Trophoblast cell (in vitro differentiated cells and primary cell): Measurements from ENCODE around the gene ARL8A.
"Not testable (repeated sequence)": the region's sequence is repeated elsewhere in the genome, so short reads cannot be mapped to it uniquely, and the experiment has no call there.

Experiments used
- DNase-seq, 2 donors: peaks; one replicate each; pipeline ENCODE4 v3.0.0-alpha.2; 2016
- H2AFZ ChIP-seq: 2 replicates; pipeline ENCODE4 v1.6.1; 2013; ENCODE audit warnings: low read length, moderate library complexity, mild to moderate bottlenecking; ENCODE audit not compliant: insufficient read depth, poor library complexity
- H2AK5ac ChIP-seq: 2 replicates; pipeline ENCODE4 v1.6.1; 2013; ENCODE audit warnings: mild to moderate bottlenecking, low read length
- H2BK120ac ChIP-seq: 2 replicates; pipeline ENCODE4 v1.6.1; 2013; ENCODE audit warnings: low read length, mild to moderate bottlenecking, moderate library complexity; ENCODE audit not compliant: insufficient read depth, poor library complexity
- H2BK12ac ChIP-seq: 2 replicates; pipeline ENCODE4 v1.6.1; 2013; ENCODE audit warnings: mild to moderate bottlenecking, low read length, moderate library complexity
- H2BK5ac ChIP-seq: 2 replicates; pipeline ENCODE4 v1.6.1; 2013; ENCODE audit warnings: low read length, low read depth, moderate library complexity, mild to moderate bottlenecking; ENCODE audit not compliant: poor library complexity
- H3K14ac ChIP-seq: 2 replicates; pipeline ENCODE4 v1.6.1; 2013; ENCODE audit warnings: mild to moderate bottlenecking, low read length
- H3K18ac ChIP-seq: 2 replicates; pipeline ENCODE4 v1.6.1; 2013; ENCODE audit warnings: mild to moderate bottlenecking, low read length
- H3K23ac ChIP-seq: 2 replicates; pipeline ENCODE4 v1.6.1; 2013; ENCODE audit warnings: low read length
- H3K27ac ChIP-seq: 2 replicates; pipeline ENCODE4 v1.5.1; 2013; ENCODE audit warnings: low read depth, mild to moderate bottlenecking, inconsistent platforms, low read length, moderate library complexity
- H3K27me3 ChIP-seq: 2 replicates; pipeline ENCODE4 v1.6.1; 2013; ENCODE audit warnings: inconsistent platforms, mild to moderate bottlenecking, low read length, moderate library complexity; ENCODE audit not compliant: insufficient read depth
- H3K36me3 ChIP-seq, 2 experiments: 1 replicate in 1 of 2; 2 replicates in 1 of 2; pipeline ENCODE4 v1.6.1; 2013; ENCODE audit warnings: low read length in 2 of 2, mild to moderate bottlenecking in 2 of 2, moderate library complexity in 1 of 2; ENCODE audit not compliant: insufficient read depth in 2 of 2, control insufficient read depth in 1 of 2
- H3K4ac ChIP-seq: 2 replicates; pipeline ENCODE4 v1.6.1; 2013; ENCODE audit warnings: low read depth, mild to moderate bottlenecking, low read length, moderate library complexity
- H3K4me1 ChIP-seq, 2 experiments: 1 replicate in 1 of 2; 2 replicates in 1 of 2; pipeline ENCODE4 v1.6.1; 2013; ENCODE audit warnings: low read length in 2 of 2, mild to moderate bottlenecking in 2 of 2, moderate library complexity in 1 of 2; ENCODE audit not compliant: insufficient read depth in 2 of 2, control insufficient read depth in 1 of 2
- H3K4me2 ChIP-seq: 2 replicates; pipeline ENCODE4 v1.6.1; 2013; ENCODE audit warnings: inconsistent platforms, mild to moderate bottlenecking, low read length, moderate library complexity
- H3K4me3 ChIP-seq: 2 replicates; pipeline ENCODE4 v1.5.1; 2013; ENCODE audit warnings: mild to moderate bottlenecking, low read depth, low read length, inconsistent platforms
- H3K79me1 ChIP-seq: one replicate; pipeline ENCODE4 v1.6.1; 2013; ENCODE audit warnings: low read length
- H3K79me2 ChIP-seq: 2 replicates; pipeline ENCODE4 v1.6.1; 2013; ENCODE audit warnings: low read length, mild to moderate bottlenecking; ENCODE audit not compliant: control insufficient read depth, insufficient read depth, poor library complexity
- H3K9ac ChIP-seq: 2 replicates; pipeline ENCODE4 v1.6.1; 2013; ENCODE audit warnings: mild to moderate bottlenecking, low read length
- H3K9me3 ChIP-seq: 2 replicates; pipeline ENCODE4 v1.6.1; 2013; ENCODE audit warnings: low read depth, mild to moderate bottlenecking, control low read depth, inconsistent platforms, low read length; ENCODE audit not compliant: insufficient read depth
- H4K12ac ChIP-seq: 2 replicates; pipeline ENCODE4 v1.6.1; 2013; ENCODE audit warnings: low read depth, mild to moderate bottlenecking, low read length, moderate library complexity
- H4K8ac ChIP-seq: 2 replicates; pipeline ENCODE4 v1.6.1; 2013; ENCODE audit warnings: low read depth, mild to moderate bottlenecking, low read length, moderate library complexity
- H4K91ac ChIP-seq: one replicate; pipeline ENCODE4 v1.6.1; 2013; ENCODE audit warnings: low read depth, mild to moderate bottlenecking, low read length, moderate library complexity
- WGBS: extraction: QIAGEN DNeasy Blood & Tissue Kit; methylation state at CpG from one replicate; pipeline ENCODE4 v1.1.7; 2013; ENCODE audit warnings: missing lambda C conversion rate; ENCODE audit not compliant: insufficient read length, insufficient coverage; ENCODE audit errors: extremely low coverage; 5-methylcytosine and 5-hydroxymethylcytosine counted together

ARL8A gene

GRCh38 chr1:202168861-202169260, 24.3 kb upstream of the ARL8A start:
- no peaks in the 10 kb centered on the region for H3K27me3 ChIP-seq
- no peak overlapping the region for H3K4me2 ChIP-seq
- H4K8ac ChIP-seq = no peak overlapping the region
- no peaks in the 10 kb centered on the region for H3K9me3 ChIP-seq
- H2BK120ac ChIP-seq = no peak overlapping the region
- no CpG with 5 or more reads among the region's 7 CpGs for WGBS
- H2BK5ac ChIP-seq = no peak overlapping the region
- no peak overlapping the region for H3K18ac ChIP-seq
- no peak overlapping the region for H3K14ac ChIP-seq
- no peak overlapping the region for H2AK5ac ChIP-seq
- H3K4me1 ChIP-seq = peaks cover 2 to 7% of the 10 kb centered on the region in 2 experiments
- no peak overlapping the region for H2AFZ ChIP-seq
- no peak overlapping the region for H3K9ac ChIP-seq
- H3K4me3 ChIP-seq = no peak overlapping the region
- no peak overlapping the region for H4K91ac ChIP-seq
- H3K27ac ChIP-seq = no peak overlapping the region
- no peak overlapping the region for H2BK12ac ChIP-seq
- no peak for DNase-seq
- no peak overlapping the region for H4K12ac ChIP-seq
- H3K79me2 ChIP-seq = no peaks in the 10 kb centered on the region
- no peaks in the 10 kb centered on the region for H3K36me3 ChIP-seq
- H3K4ac ChIP-seq = no peak overlapping the region
- H3K23ac ChIP-seq = no peak overlapping the region
- H3K79me1 ChIP-seq = no peaks in the 10 kb centered on the region

- no CpG with 5 or more reads among the region's 18 CpGs for WGBS
- H2BK5ac ChIP-seq = no peak overlapping the region
Measured at GRCh38 chr1:202167708-202168415, 23.3 kb upstream of the ARL8A start.

DNA sequence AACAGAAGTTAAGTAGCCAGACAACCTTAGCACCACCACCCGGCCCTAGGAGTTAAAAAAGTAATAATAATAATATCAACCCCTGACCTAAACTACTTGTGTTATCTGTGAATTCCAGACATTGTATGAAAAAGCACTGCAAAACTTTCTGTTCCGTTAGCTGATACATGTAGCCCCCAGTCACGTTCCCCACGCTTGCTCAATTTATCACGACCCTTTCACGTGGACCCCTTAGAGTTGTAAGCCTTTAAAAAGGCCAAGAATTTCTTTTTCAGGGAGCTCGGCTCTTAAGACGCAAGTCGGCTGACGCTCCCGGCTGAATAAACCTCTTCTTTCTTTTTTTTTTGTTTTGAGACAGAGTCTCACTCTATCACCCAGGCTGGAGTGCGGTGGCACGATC, 22.5 kb upstream of the ARL8A start:
- not testable (repeated sequence) for H2BK12ac ChIP-seq, H3K27ac ChIP-seq, H3K4ac ChIP-seq, H3K27me3 ChIP-seq, H3K14ac ChIP-seq, H4K12ac ChIP-seq, H2AK5ac ChIP-seq, DNase-seq, H4K91ac ChIP-seq, H3K4me2 ChIP-seq, H2BK120ac ChIP-seq, H2AFZ ChIP-seq, H3K36me3 ChIP-seq, H3K9me3 ChIP-seq, H4K8ac ChIP-seq, H3K79me1 ChIP-seq, H3K18ac ChIP-seq, H3K79me2 ChIP-seq, H3K9ac ChIP-seq, H2BK5ac ChIP-seq, H3K23ac ChIP-seq, H3K4me3 ChIP-seq
- no CpG with 5 or more reads among the region's 13 CpGs for WGBS
- H3K4me1 ChIP-seq = peaks cover 2 to 18% of the 10 kb centered on the region in 2 experiments

More at GRCh38 chr1:202167708-202168415, 23.3 kb upstream of the ARL8A start:
- no peak overlapping the region for H3K4me3 ChIP-seq
- no peak overlapping the region for H4K8ac ChIP-seq
- H3K4ac ChIP-seq = no peak overlapping the region
- no peak overlapping the region for H2AFZ ChIP-seq
- no peaks in the 10 kb centered on the region for H3K79me2 ChIP-seq
- no peak overlapping the region for H3K18ac ChIP-seq
- H4K91ac ChIP-seq = no peak overlapping the region
- H3K27me3 ChIP-seq = no peaks in the 10 kb centered on the region
- H3K14ac ChIP-seq = no peak overlapping the region
- no peak overlapping the region for H3K4me2 ChIP-seq
- H4K12ac ChIP-seq = no peak overlapping the region
- H3K9me3 ChIP-seq = no peaks in the 10 kb centered on the region
- no peaks in the 10 kb centered on the region for H3K36me3 ChIP-seq
- no peak for DNase-seq
- no peak overlapping the region for H3K9ac ChIP-seq
- H2BK120ac ChIP-seq = no peak overlapping the region
- no peak overlapping the region for H3K27ac ChIP-seq
- H3K4me1 ChIP-seq = peaks cover 2 to 16% of the 10 kb centered on the region in 2 experiments
- no peak overlapping the region for H2BK12ac ChIP-seq
- no peaks in the 10 kb centered on the region for H3K79me1 ChIP-seq
- no peak overlapping the region for H3K23ac ChIP-seq
- no peak overlapping the region for H2AK5ac ChIP-seq

DNA sequence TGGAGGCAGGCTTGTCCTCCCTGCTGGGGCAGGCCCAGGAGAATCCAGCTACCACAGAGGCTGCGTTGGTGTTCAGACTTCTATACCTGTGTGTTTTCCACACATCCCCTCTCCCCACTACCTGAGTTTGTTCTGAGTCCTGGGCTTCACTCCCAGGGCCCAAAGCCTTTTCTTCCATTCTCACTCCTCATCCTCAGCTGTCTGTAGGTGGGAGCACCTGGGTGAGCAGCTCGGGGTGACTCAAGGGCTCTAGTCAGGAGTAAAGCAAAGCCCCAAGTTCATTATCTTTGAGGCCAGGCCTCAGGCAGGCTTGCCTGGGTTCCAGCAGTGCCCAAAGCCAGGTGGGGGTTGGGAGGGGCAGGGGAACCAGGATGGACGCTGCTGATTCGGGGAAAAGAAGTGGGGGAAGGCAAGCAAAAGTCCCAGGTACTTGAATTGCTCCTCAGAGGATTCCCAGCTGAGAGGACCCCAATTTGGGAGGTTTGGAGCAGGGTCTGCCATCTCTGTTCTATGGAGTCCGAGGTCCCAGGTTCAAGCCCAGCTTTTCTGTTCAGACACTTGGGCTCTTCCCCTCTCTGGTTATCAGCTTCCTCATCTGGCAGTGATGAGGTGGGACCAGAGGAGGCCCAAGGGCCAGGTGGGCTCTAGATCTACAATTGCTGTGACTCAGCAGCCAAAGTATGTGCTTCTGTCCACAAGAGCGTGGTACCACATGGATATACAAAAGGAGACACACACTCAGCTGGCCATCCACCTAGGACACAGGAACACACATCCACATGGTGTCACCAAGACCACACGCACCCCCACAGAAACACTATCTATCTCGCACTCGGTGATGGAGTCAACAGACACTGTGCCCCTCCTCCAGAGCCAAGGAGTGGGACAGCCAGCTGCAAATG, 21.7 kb upstream of the ARL8A start:
- no peak overlapping the region for H3K9ac ChIP-seq
- no peak overlapping the region for H3K23ac ChIP-seq
- no peak overlapping the region for H3K27ac ChIP-seq
- no peak overlapping the region for H4K91ac ChIP-seq
- no peak overlapping the region for H2AK5ac ChIP-seq
- H3K9me3 ChIP-seq = no peaks in the 10 kb centered on the region
- H2AFZ ChIP-seq = no peak overlapping the region
- no peak overlapping the region for H4K12ac ChIP-seq
- no peak for DNase-seq
- H3K4me2 ChIP-seq = no peak overlapping the region
- H3K4ac ChIP-seq = no peak overlapping the region
- H2BK120ac ChIP-seq = no peak overlapping the region
- no peak overlapping the region for H3K4me3 ChIP-seq
- no peak overlapping the region for H3K14ac ChIP-seq
- H3K36me3 ChIP-seq = no peaks in the 10 kb centered on the region
- H2BK12ac ChIP-seq = no peak overlapping the region
- H3K79me1 ChIP-seq = no peaks in the 10 kb centered on the region
- no peak overlapping the region for H4K8ac ChIP-seq
- H3K27me3 ChIP-seq = no peaks in the 10 kb centered on the region
- H2BK5ac ChIP-seq = no peak overlapping the region
- no peak overlapping the region for H3K18ac ChIP-seq
- peaks cover 2 to 18% of the 10 kb centered on the region in 2 experiments for H3K4me1 ChIP-seq
- no CpG with 5 or more reads among the region's 9 CpGs for WGBS
- no peaks in the 10 kb centered on the region for H3K79me2 ChIP-seq
